Gastroesophageal sphincter (tissue), 4 donors: ENCODE measurements around the gene ATF7IP2. TPM values are rescaled to one million over a fixed set of nuclear protein-coding genes. Genes with fewer than 3 reads are reported as not detected.
"Not testable (repeated sequence)": the region's sequence is repeated elsewhere in the genome, so short reads cannot be mapped to it uniquely, and the experiment has no call there.

Experiments used
- ATAC-seq: fragments of 150-250 bp; one replicate; pipeline ENCODE4 v1.9.1; 2016; ENCODE audit warnings: mild to moderate bottlenecking, moderate library complexity
- H3K27ac ChIP-seq, 4 donors: fragments of 200-600 bp; sonication (generic) in 3 of 4; 1 replicate in 3 of 4; 2 replicates in 1 of 4; pipeline ENCODE4 v1.5.1; 2016 to 2019
- H3K27me3 ChIP-seq: fragments of 200-600 bp; sonication (generic); one replicate; pipeline ENCODE4 v1.5.1; 2019
- H3K36me3 ChIP-seq, 2 donors: fragments of 200-600 bp; sonication (generic); one replicate each; pipeline ENCODE4 v1.5.1; 2019; ENCODE audit warnings: control low read depth in 1 of 2
- H3K4me1 ChIP-seq, 3 donors: fragments of 200-600 bp; sonication (generic); 1 replicate in 2 of 3; 2 replicates in 1 of 3; pipeline ENCODE4 v1.5.1; 2016 to 2019; ENCODE audit warnings: control low read depth in 2 of 3
- H3K4me3 ChIP-seq, 2 donors: fragments of 200-600 bp; sonication (generic); one replicate each; pipeline ENCODE4 v1.5.1; 2019; ENCODE audit warnings: mild to moderate bottlenecking in 1 of 2, moderate library complexity in 1 of 2
- H3K9me3 ChIP-seq, 3 donors: fragments of 200-600 bp; sonication (generic); one replicate each; pipeline ENCODE4 v1.5.1; 2017 to 2019; ENCODE audit warnings: control low read depth in 2 of 3
- EP300 ChIP-seq: sonication (generic); formaldehyde crosslinking; IDR thresholded peaks from one replicate; pipeline ENCODE4 v1.6.1; 2017; ENCODE audit warnings: antibody characterized with exemption, mild to moderate bottlenecking
- POLR2A ChIP-seq, 2 donors: fragments of 450-650 bp; IDR thresholded peaks; one replicate each; pipeline ENCODE4 v1.6.1; 2017; ENCODE audit warnings: antibody characterized with exemption in 2 of 2, mild to moderate bottlenecking in 2 of 2, moderate library complexity in 1 of 2
- POLR2AphosphoS5 ChIP-seq: sonication (generic); formaldehyde crosslinking; IDR thresholded peaks from one replicate; pipeline ENCODE4 v1.6.1; 2017; ENCODE audit warnings: antibody characterized with exemption
- WGBS, 2 donors: methylation state at CpG; one replicate each; pipeline ENCODE4 v1.1.5; 2018; ENCODE audit warnings: low coverage in 1 of 2; 5-methylcytosine and 5-hydroxymethylcytosine counted together
- total RNA-seq, 4 donors: library from RNA; depleted of rRNA; stranded (reverse); fragments of >200 nt; gene quantifications; one replicate each; pipeline ENCODE4 v1.1.0, GENCODE V29; 2016
- TF ChIP-seq, protein P1 (sequence below), 4 experiments: fragments of 200-600 bp in 2 of 4; fragments of 450-650 bp in 2 of 4; sonication (generic) in 1 of 4; IDR thresholded peaks; one replicate each; pipeline ENCODE4 v1.5.1; 2017 to 2019; ENCODE audit warnings: antibody characterized with exemption in 4 of 4, mild to moderate bottlenecking in 2 of 4, moderate library complexity in 2 of 4

The ATF7IP2 gene
- total RNA-seq, 4 donors from 2014 or later = 4.6 to 11.2 (median 7.2) TPM

GRCh38 chr16:10502776-10503175 is 116.9 kb downstream of the ATF7IP2 start:
- Histone ChIP-seq H3K9me3 (no peaks in the 10 kb centered on the region), H3K36me3 (peaks cover 0 to 8% of the 10 kb centered on the region in 2 donors), H3K27ac (no peak overlapping the region), H3K27me3 (no peaks in the 10 kb centered on the region), H3K4me1 (no peaks in the 10 kb centered on the region), H3K4me3 (no peak overlapping the region)
- TF ChIP-seq POLR2A (IDR thresholded peaks at IDR 0.05) (no peak), POLR2AphosphoS5 (no peak), EP300 (no peak)
- TF ChIP-seq, protein P1, sequence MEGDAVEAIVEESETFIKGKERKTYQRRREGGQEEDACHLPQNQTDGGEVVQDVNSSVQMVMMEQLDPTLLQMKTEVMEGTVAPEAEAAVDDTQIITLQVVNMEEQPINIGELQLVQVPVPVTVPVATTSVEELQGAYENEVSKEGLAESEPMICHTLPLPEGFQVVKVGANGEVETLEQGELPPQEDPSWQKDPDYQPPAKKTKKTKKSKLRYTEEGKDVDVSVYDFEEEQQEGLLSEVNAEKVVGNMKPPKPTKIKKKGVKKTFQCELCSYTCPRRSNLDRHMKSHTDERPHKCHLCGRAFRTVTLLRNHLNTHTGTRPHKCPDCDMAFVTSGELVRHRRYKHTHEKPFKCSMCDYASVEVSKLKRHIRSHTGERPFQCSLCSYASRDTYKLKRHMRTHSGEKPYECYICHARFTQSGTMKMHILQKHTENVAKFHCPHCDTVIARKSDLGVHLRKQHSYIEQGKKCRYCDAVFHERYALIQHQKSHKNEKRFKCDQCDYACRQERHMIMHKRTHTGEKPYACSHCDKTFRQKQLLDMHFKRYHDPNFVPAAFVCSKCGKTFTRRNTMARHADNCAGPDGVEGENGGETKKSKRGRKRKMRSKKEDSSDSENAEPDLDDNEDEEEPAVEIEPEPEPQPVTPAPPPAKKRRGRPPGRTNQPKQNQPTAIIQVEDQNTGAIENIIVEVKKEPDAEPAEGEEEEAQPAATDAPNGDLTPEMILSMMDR (IDR thresholded peaks at IDR 0.05) = no peak
- ATAC-seq = no peak
- 89 to 91% methylated on average over 5 to 6 of the region's 6 CpGs for WGBS, 2 donors

DNA sequence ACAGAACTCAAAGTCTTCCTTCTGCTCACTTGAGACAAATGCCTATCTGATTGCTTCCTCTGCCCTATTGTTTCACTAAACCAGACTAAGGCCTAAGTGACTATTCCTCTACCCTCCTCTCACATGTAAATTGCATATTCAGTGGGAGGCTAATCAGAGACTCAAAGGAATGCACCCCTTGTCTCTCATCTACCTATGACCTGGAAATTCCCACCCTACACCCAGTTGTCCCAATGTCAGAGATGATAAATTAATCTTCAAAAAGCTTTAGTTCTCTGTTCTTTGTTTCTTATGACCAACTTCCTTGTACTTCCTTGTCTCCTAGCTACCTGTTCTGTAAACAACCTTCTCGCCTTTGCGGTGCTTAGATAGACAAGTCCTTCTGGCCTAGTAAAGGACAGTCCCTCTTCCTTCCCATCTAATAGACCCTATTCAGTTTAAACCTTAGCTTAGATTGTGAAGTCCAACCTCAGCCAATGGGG is 118.6 kb downstream of the ATF7IP2 start:
- Histone ChIP-seq H3K27ac (no peak overlapping the region), H3K9me3 (no peaks in the 10 kb centered on the region), H3K4me1 (no peaks in the 10 kb centered on the region), H3K27me3 (no peaks in the 10 kb centered on the region), H3K4me3 (no peak overlapping the region), H3K36me3 (peaks cover 0 to 12% of the 10 kb centered on the region in 2 donors)
- no peak for ATAC-seq
- TF ChIP-seq, protein P1 (IDR thresholded peaks at IDR 0.05) = no peak
- no peak for TF ChIP-seq EP300
- TF ChIP-seq POLR2A (IDR thresholded peaks at IDR 0.05) = no peak
- TF ChIP-seq POLR2AphosphoS5 = no peak
- WGBS, 2 donors = 63% methylated on average over 2 of the region's 2 CpGs; no CpG with 5 or more reads in 1 of the 2 donors

- H3K36me3 ChIP-seq = peaks cover 0 to 12% of the 10 kb centered on the region in 2 donors
- WGBS, 2 donors = 50 to 73% methylated on average over 2 to 3 of the region's 3 CpGs
- H3K27me3 ChIP-seq, H3K9me3 ChIP-seq, H3K27ac ChIP-seq, H3K4me1 ChIP-seq, H3K4me3 ChIP-seq, ATAC-seq: not testable (repeated sequence)
Observed at GRCh38 chr16:10505286-10505685, 119.4 kb downstream of the ATF7IP2 start.

GRCh38 chr16:10509534-10510025 is 123.7 kb downstream of the ATF7IP2 start:
- TF ChIP-seq POLR2AphosphoS5 = no peak
- TF ChIP-seq, protein P1 (IDR thresholded peaks at IDR 0.05) = peak; percentile 68 to 81 (median 79)
- TF ChIP-seq EP300 = no peak
- TF ChIP-seq POLR2A (IDR thresholded peaks at IDR 0.05) = no peak
- WGBS, 2 donors = 7 to 14% methylated on average over 5 of the region's 6 CpGs
- Histone ChIP-seq H3K36me3 (peaks cover 0 to 17% of the 10 kb centered on the region in 2 donors), H3K27me3 (no peaks in the 10 kb centered on the region), H3K27ac (no peak overlapping the region), H3K9me3 (no peaks in the 10 kb centered on the region), H3K4me1 (peaks cover 0 to 5% (median 0%) of the 10 kb centered on the region in 3 donors), H3K4me3 (no peak overlapping the region)
- peak; percentile 75 for ATAC-seq

- Histone ChIP-seq H3K9me3 (no peaks in the 10 kb centered on the region), H3K27ac (no peak overlapping the region), H3K4me3 (no peak overlapping the region), H3K27me3 (no peaks in the 10 kb centered on the region), H3K36me3 (peaks cover 0 to 17% of the 10 kb centered on the region in 2 donors), H3K4me1 (peaks cover 0 to 12% (median 2%) of the 10 kb centered on the region in 3 donors)
- ATAC-seq = no peak
- TF ChIP-seq EP300 = no peak
- TF ChIP-seq, protein P1 (IDR thresholded peaks at IDR 0.05) = no peak
- TF ChIP-seq POLR2A (IDR thresholded peaks at IDR 0.05) = no peak
- no peak for TF ChIP-seq POLR2AphosphoS5
- WGBS, 2 donors = 55 to 67% methylated on average over 1 to 2 of the region's 2 CpGs
Observed at GRCh38 chr16:10510279-10510678, 124.4 kb downstream of the ATF7IP2 start.
